Activated naive CD8-positive, alpha-beta T cell treated with anti-CD3 and anti-CD28 coated beads, Interleukin-2, amount 50 U/mL, for 24 hours (primary cell): ENCODE data around the gene TNFSF13.

Experiments used
- ATAC-seq: fragments of 150-1000 bp; cut with Tn5 transposase; one replicate; pipeline ENCODE4 v1.10.0; 2021
- DNase-seq: peaks from one replicate; pipeline ENCODE4 v3.0.0; 2021
- H3K27ac Mint-ChIP-seq: one replicate; pipeline ENCODE4 v1.8.0; 2021; ENCODE audit warnings: mild to moderate bottlenecking, mixed read lengths
- H3K27me3 Mint-ChIP-seq: one replicate; pipeline ENCODE4 v1.8.0; 2021; ENCODE audit warnings: mixed read lengths
- H3K36me3 Mint-ChIP-seq: one replicate; pipeline ENCODE4 v1.8.0; 2021; ENCODE audit warnings: low read depth, mixed read lengths
- H3K4me1 Mint-ChIP-seq: one replicate; pipeline ENCODE4 v1.8.0; 2021; ENCODE audit warnings: mixed read lengths
- H3K4me3 Mint-ChIP-seq: one replicate; pipeline ENCODE4 v1.8.0; 2021; ENCODE audit warnings: mild to moderate bottlenecking, moderate library complexity, mixed read lengths
- H3K9me3 Mint-ChIP-seq: one replicate; pipeline ENCODE4 v1.8.0; 2021; ENCODE audit warnings: mixed read lengths

The TNFSF13 gene

GRCh38 chr17:7576432-7576937 is 17.9 kb downstream of the TNFSF13 start:
- Mint-ChIP-seq H3K9me3 (no peaks in the 10 kb centered on the region), H3K4me3 (peak overlapping the region; percentile 91), H3K27ac (peak overlapping the region; percentile 100), H3K27me3 (peaks cover 6% of the 10 kb centered on the region), H3K36me3 (peaks cover 76% of the 10 kb centered on the region), H3K4me1 (peaks cover 82% of the 10 kb centered on the region)
- ATAC-seq: no peak
- no peak for DNase-seq

- ATAC-seq: no peak
Observed at GRCh38 chr17:7577327-7578199, 19.0 kb downstream of the TNFSF13 start.

DNA sequence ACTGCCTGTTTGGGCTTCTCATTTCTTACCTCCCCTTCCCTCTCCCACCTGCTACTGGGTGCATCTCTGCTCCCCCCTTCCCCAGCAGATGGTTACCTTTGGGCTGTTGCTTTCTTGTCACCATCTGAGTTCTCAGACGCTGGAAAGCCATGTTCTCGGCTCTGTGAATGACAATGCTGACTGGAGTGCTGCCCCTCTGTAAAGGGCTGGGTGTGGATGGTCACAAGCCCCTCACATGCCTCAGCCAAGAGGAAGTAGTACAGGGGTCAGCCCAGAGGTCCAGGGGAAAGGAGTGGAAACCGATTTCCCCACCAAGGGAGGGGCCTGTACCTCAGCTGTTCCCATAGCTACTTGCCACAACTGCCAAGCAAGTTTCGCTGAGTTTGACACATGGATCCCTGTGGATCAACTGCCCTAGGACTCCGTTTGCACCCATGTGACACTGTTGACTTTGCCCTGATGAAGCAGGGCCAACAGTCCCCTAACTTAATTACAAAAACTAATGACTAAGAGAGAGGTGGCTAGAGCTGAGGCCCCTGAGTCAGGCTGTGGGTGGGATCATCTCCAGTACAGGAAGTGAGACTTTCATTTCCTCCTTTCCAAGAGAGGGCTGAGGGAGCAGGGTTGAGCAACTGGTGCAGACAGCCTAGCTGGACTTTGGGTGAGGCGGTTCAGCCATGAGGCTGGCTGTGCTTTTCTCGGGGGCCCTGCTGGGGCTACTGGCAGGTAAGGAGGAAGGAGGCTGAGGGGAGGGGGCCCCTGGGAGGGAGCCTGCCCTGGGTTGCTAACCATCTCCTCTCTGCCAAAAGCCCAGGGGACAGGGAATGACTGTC is 20.7 kb downstream of the TNFSF13 start, which contains the start of gene CD68:
TSS of gene CD68 (plus strand) at position 638 of the 833 bp plus-strand sequence. CDS start at position 678, 40 bp downstream.
- peak within 1 kb of the TSS; percentile 91 for H3K4me3 Mint-ChIP-seq

More at GRCh38 chr17:7577327-7578199, 19.0 kb downstream of the TNFSF13 start:
- no peak for DNase-seq
- peak overlapping the region; percentile 91 for H3K4me3 Mint-ChIP-seq
- peaks cover 90% of the 10 kb centered on the region for H3K4me1 Mint-ChIP-seq
- peak overlapping the region; percentile 100 for H3K27ac Mint-ChIP-seq
- H3K36me3 Mint-ChIP-seq: peaks cover 75% of the 10 kb centered on the region
- H3K9me3 Mint-ChIP-seq: no peaks in the 10 kb centered on the region
- H3K27me3 Mint-ChIP-seq: peaks cover 6% of the 10 kb centered on the region

DNA sequence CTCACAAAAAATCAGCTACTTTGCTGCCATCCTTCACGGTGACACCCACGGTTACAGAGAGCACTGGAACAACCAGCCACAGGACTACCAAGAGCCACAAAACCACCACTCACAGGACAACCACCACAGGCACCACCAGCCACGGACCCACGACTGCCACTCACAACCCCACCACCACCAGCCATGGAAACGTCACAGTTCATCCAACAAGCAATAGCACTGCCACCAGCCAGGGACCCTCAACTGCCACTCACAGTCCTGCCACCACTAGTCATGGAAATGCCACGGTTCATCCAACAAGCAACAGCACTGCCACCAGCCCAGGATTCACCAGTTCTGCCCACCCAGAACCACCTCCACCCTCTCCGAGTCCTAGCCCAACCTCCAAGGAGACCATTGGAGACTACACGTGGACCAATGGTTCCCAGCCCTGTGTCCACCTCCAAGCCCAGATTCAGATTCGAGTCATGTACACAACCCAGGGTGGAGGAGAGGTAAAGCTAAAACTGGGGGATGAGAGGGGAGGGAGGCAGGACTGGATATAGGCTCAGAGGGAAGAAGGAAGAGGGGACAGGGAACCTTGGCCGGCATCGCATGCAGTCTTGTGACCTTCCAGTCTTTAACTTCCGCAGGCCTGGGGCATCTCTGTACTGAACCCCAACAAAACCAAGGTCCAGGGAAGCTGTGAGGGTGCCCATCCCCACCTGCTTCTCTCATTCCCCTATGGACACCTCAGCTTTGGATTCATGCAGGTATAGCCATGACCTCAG is 21.5 kb downstream of the TNFSF13 start:
- no peaks in the 10 kb centered on the region for H3K9me3 Mint-ChIP-seq
- peaks cover 60% of the 10 kb centered on the region for H3K36me3 Mint-ChIP-seq
- DNase-seq: no peak
- peak overlapping the region; percentile 100 for H3K27ac Mint-ChIP-seq
- ATAC-seq: no peak
- no peaks in the 10 kb centered on the region for H3K27me3 Mint-ChIP-seq
- H3K4me1 Mint-ChIP-seq: peaks cover 91% of the 10 kb centered on the region
- H3K4me3 Mint-ChIP-seq: peak overlapping the region; percentile 69

More for the DNA sequence above, 20.7 kb downstream of the TNFSF13 start, which contains the start of gene CD68:
- no peaks in the 10 kb centered on the region for H3K27me3 Mint-ChIP-seq
- H3K27ac Mint-ChIP-seq: peak within 1 kb of the TSS; percentile 100
- peak; percentile 78 for DNase-seq
- H3K9me3 Mint-ChIP-seq: no peaks in the 10 kb centered on the region
- H3K4me1 Mint-ChIP-seq: peaks cover 91% of the 10 kb centered on the region
- peaks cover 63% of the 10 kb centered on the region for H3K36me3 Mint-ChIP-seq
- ATAC-seq: peak; percentile 76

- Mint-ChIP-seq H3K4me3 (peak overlapping the region; percentile 27), H3K9me3 (no peaks in the 10 kb centered on the region), H3K36me3 (peaks cover 56% of the 10 kb centered on the region), H3K27me3 (no peaks in the 10 kb centered on the region), H3K4me1 (peaks cover 89% of the 10 kb centered on the region), H3K27ac (peak overlapping the region; percentile 100)
- ATAC-seq (no peak), DNase-seq (no peak)
Observed at GRCh38 chr17:7580604-7581575, 22.3 kb downstream of the TNFSF13 start.

GRCh38 chr17:7582396-7583252 is 24.1 kb downstream of the TNFSF13 start:
- no peaks in the 10 kb centered on the region for H3K27me3 Mint-ChIP-seq
- H3K36me3 Mint-ChIP-seq: peaks cover 39% of the 10 kb centered on the region
- ATAC-seq (no peak), DNase-seq (no peak)
- H3K9me3 Mint-ChIP-seq: no peaks in the 10 kb centered on the region
- H3K27ac Mint-ChIP-seq: peak overlapping the region; percentile 100
- H3K4me1 Mint-ChIP-seq: peaks cover 77% of the 10 kb centered on the region
- peak overlapping the region; percentile 96 for H3K4me3 Mint-ChIP-seq

- Mint-ChIP-seq H3K4me3 (peak within 1 kb of the TSS; percentile 96), H3K27ac (peak within 1 kb of the TSS; percentile 100), H3K36me3 (peaks cover 31% of the 10 kb centered on the region), H3K4me1 (peaks cover 69% of the 10 kb centered on the region), H3K27me3 (no peaks in the 10 kb centered on the region), H3K9me3 (no peaks in the 10 kb centered on the region)
- DNase-seq: peak; percentile 96
- ATAC-seq: peak; percentile 59
Observed at GRCh38 chr17:7583253-7584109, 24.9 kb downstream of the TNFSF13 start, which contains the start of gene MPDU1. Gene MPDU1 (plus strand): TSS chr17:7583852. CDS start chr17:7583863, 11 bp downstream.

DNA sequence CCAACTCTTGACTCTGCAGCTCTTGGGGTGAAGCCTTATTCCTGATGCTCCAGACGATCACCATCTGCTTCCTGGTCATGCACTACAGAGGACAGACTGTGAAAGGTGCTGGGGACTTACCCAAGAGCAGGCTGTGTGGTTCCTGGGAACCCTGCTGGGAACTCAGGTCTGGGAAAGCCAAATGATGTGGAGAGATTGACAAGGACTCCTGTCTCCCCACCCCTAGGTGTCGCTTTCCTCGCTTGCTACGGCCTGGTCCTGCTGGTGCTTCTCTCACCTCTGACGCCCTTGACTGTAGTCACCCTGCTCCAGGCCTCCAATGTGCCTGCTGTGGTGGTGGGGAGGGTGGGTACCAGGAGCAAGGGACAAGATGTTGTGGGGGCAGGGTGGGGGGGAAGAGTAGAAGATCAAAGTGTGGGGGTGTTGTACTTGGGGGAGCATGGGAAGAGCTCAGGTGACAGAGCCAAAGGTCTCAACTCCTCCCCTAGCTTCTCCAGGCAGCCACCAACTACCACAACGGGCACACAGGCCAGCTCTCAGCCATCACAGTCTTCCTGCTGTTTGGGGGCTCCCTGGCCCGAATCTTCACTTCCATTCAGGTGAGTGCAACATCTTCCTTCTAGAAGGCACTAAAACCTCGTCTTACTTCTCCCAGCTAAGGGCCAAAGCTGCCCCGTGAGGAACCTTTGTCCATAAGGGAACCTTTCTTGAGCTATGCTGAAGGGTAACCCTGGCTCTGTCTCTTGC is 28.3 kb downstream of the TNFSF13 start:
- DNase-seq (no peak), ATAC-seq (no peak)
- Mint-ChIP-seq H3K4me1 (peaks cover 37% of the 10 kb centered on the region), H3K9me3 (no peaks in the 10 kb centered on the region), H3K36me3 (peaks cover 23% of the 10 kb centered on the region), H3K4me3 (no peak overlapping the region), H3K27me3 (no peaks in the 10 kb centered on the region), H3K27ac (peak overlapping the region; percentile 18)

DNA sequence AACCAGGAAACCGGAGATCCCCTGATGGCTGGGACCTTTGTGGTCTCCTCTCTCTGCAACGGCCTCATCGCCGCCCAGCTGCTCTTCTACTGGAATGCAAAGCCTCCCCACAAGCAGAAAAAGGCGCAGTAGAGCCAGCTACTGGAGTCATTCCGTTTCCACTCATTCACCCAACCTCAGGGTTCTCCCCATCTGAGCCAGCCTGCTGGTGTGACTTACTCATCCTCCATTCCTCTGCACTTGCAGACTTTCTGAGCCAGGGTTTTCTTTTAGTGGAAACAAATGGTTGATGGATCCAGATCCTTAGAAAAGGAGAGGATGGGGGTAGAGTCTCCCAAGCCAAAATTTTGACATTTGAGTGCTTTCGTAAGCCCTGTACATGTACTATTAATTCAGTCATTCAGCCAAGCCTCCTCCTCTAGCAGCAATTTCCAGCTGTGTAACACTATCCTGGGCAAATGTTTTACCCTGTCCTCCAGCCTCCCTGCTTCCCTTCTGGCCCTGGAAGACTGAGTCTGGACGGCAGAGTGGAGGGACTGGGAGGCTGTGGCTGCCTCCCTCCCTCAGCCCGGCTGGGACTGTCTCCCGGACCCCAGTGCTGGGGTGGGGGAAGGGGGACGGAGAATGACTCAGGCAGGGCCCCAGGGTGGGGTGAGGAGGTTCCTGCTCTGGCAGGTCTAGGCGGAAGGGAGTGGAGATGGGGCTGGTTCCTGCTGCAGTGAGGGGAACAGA is 29.0 kb downstream of the TNFSF13 start:
- no peak overlapping the region for H3K4me3 Mint-ChIP-seq
- no peaks in the 10 kb centered on the region for H3K27me3 Mint-ChIP-seq
- ATAC-seq (no peak), DNase-seq (no peak)
- no peak overlapping the region for H3K27ac Mint-ChIP-seq
- peaks cover 22% of the 10 kb centered on the region for H3K36me3 Mint-ChIP-seq
- peaks cover 30% of the 10 kb centered on the region for H3K4me1 Mint-ChIP-seq
- H3K9me3 Mint-ChIP-seq: no peaks in the 10 kb centered on the region

- Mint-ChIP-seq H3K4me1 (peaks cover 24% of the 10 kb centered on the region), H3K36me3 (peaks cover 29% of the 10 kb centered on the region), H3K27ac (no peak overlapping the region), H3K4me3 (no peak overlapping the region), H3K27me3 (no peaks in the 10 kb centered on the region), H3K9me3 (no peaks in the 10 kb centered on the region)
- DNase-seq: no peak
- no peak for ATAC-seq
Observed at GRCh38 chr17:7588553-7589203, 30.1 kb downstream of the TNFSF13 start.
